ENCODE results near the gene ATPAF1. TPM values are rescaled to one million over a fixed set of nuclear protein-coding genes. Genes with fewer than 3 reads are reported as not detected.

The ATPAF1 gene
- total and polyA plus RNA-seq, 10 donors = 23.7 to 39.5 (median 27.4) TPM

GRCh38 chr1:46687093-46687659, 19.0 kb upstream of the ATPAF1 start:
- Histone ChIP-seq H3K9me3 (no peaks in the 10 kb centered on the region), H3K27ac (peak overlapping the region in 1 of 8 donors; percentile 21), H3K4me1 (peaks cover 0 to 32% (median 14%) of the 10 kb centered on the region in 6 donors), H3K4me3 (no peak overlapping the region), H3K36me3 (peaks cover 9 to 100% (median 92%) of the 10 kb centered on the region in 6 donors), H3K27me3 (replicated peaks in 1 of 7) (no peaks in the 10 kb centered on the region)
- DNase-seq = no peak
- 60 to 67% (median 66%) methylated on average over 2 of the region's 2 CpGs for WGBS, 5 donors
- TF ChIP-seq POLR2AphosphoS5 (IDR thresholded peaks at IDR 0.05) = no peak
- TF ChIP-seq, protein P1, sequence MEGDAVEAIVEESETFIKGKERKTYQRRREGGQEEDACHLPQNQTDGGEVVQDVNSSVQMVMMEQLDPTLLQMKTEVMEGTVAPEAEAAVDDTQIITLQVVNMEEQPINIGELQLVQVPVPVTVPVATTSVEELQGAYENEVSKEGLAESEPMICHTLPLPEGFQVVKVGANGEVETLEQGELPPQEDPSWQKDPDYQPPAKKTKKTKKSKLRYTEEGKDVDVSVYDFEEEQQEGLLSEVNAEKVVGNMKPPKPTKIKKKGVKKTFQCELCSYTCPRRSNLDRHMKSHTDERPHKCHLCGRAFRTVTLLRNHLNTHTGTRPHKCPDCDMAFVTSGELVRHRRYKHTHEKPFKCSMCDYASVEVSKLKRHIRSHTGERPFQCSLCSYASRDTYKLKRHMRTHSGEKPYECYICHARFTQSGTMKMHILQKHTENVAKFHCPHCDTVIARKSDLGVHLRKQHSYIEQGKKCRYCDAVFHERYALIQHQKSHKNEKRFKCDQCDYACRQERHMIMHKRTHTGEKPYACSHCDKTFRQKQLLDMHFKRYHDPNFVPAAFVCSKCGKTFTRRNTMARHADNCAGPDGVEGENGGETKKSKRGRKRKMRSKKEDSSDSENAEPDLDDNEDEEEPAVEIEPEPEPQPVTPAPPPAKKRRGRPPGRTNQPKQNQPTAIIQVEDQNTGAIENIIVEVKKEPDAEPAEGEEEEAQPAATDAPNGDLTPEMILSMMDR (IDR thresholded peaks at IDR 0.05 in 8 of 11, conservative IDR thresholded peaks at IDR 0.05 in 3 of 11) = no peak
- no peak for TF ChIP-seq POLR2A (IDR thresholded peaks at IDR 0.05)
- intact Hi-C loops (cut with DNase I; ENCODE audit: low total_unique reads) = no loop called here

DNA sequence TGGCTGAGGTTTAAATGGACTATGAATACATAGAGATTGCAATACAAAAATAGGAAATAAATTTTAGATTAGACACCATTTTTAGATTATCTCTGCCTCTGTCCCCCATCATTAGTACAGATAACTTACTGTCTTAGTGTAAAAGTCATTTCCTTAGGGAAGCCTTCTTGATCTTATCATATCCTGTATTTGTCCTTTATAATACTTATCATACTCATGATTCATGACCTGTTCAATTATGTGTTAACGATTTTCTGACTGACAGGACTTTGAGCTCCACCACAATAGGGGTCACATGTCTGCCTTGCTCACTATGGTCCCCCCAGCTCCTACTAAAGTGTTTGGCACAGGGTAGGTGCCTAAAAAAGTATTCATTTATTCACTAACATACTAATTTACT, 18.1 kb upstream of the ATPAF1 start:
- DNase-seq = no peak
- H3K4me1 ChIP-seq = peaks cover 0 to 27% (median 14%) of the 10 kb centered on the region in 6 donors
- 15 to 37% (median 20%) methylated on average over 1 of the region's 1 CpG for WGBS, 5 donors

GRCh38 chr1:46684670-46685069, 16.5 kb upstream of the ATPAF1 start:
- no peak for DNase-seq
- H3K27ac ChIP-seq = no peak overlapping the region
- H3K9me3 ChIP-seq = no peaks in the 10 kb centered on the region
- H3K4me3 ChIP-seq = no peak overlapping the region
- peaks cover 0 to 27% (median 14%) of the 10 kb centered on the region in 6 donors for H3K4me1 ChIP-seq
- H3K36me3 ChIP-seq = peaks cover 9 to 100% (median 92%) of the 10 kb centered on the region in 6 donors
- TF ChIP-seq POLR2A (IDR thresholded peaks at IDR 0.05) = no peak
- no peak for TF ChIP-seq POLR2AphosphoS5 (IDR thresholded peaks at IDR 0.05)
- TF ChIP-seq, protein P1 (IDR thresholded peaks at IDR 0.05 in 8 of 11, conservative IDR thresholded peaks at IDR 0.05 in 3 of 11) = no peak
- no peaks in the 10 kb centered on the region for H3K27me3 ChIP-seq (replicated peaks in 1 of 7)
- WGBS, 5 donors = 86 to 96% (median 93%) methylated on average over 2 of the region's 2 CpGs
- intact Hi-C loops (cut with DNase I; ENCODE audit: low total_unique reads) = no loop called here

More for the DNA sequence above, 18.1 kb upstream of the ATPAF1 start:
- Histone ChIP-seq H3K4me3 (no peak overlapping the region), H3K27me3 (replicated peaks in 1 of 7) (no peaks in the 10 kb centered on the region), H3K36me3 (peaks cover 9 to 100% (median 92%) of the 10 kb centered on the region in 6 donors), H3K27ac (peak overlapping the region in 2 of 8 donors; percentile 6 to 21), H3K9me3 (no peaks in the 10 kb centered on the region)
- intact Hi-C loops (cut with DNase I; ENCODE audit: low total_unique reads) = no loop called here
- TF ChIP-seq, protein P1 (IDR thresholded peaks at IDR 0.05 in 8 of 11, conservative IDR thresholded peaks at IDR 0.05 in 3 of 11) = no peak
- TF ChIP-seq POLR2A (IDR thresholded peaks at IDR 0.05) = no peak
- no peak for TF ChIP-seq POLR2AphosphoS5 (IDR thresholded peaks at IDR 0.05)

DNA sequence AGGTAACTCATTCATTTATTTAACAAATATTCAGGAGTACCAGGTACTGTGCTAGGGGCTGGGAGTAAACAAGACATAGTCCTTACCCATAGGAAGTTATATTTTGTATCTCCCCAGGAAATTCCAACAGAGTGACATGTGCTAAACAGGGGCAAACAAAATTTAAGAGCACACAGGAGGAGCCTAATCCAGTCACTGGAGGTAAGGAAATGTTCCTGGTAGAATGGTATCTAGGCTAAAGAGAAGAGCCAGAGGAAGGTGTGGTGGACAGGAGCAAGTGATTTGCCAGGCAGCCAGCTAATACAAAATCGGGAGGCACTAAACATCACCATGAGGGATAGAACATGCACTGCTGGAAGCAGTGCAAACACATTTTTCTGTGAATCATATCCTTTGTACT, 13.9 kb upstream of the ATPAF1 start:
- Histone ChIP-seq H3K27me3 (replicated peaks in 1 of 7) (no peaks in the 10 kb centered on the region), H3K27ac (no peak overlapping the region), H3K36me3 (peaks cover 6 to 100% (median 93%) of the 10 kb centered on the region in 6 donors), H3K9me3 (no peaks in the 10 kb centered on the region), H3K4me3 (no peak overlapping the region), H3K4me1 (peaks cover 0 to 17% (median 4%) of the 10 kb centered on the region in 6 donors)
- no peak for DNase-seq
- WGBS, 5 donors = 70 to 91% (median 83%) methylated on average over 1 of the region's 1 CpG
- intact Hi-C loops (cut with DNase I; ENCODE audit: low total_unique reads) = no loop called here
- TF ChIP-seq, protein P1 (IDR thresholded peaks at IDR 0.05 in 8 of 11, conservative IDR thresholded peaks at IDR 0.05 in 3 of 11) = no peak
- TF ChIP-seq POLR2AphosphoS5 (IDR thresholded peaks at IDR 0.05) (no peak), POLR2A (IDR thresholded peaks at IDR 0.05) (no peak)
